Measurements from ENCODE around the gene PNMA8C.

GRCh38 chr19:46408664-46409039, 20.1 kb downstream of the PNMA8C start:
- TF ChIP-seq POLR2A (IDR thresholded peaks at IDR 0.05; ENCODE audit: low read length) = no peak
- no peak for TF ChIP-seq GATA1 (IDR thresholded peaks at IDR 0.05; ENCODE audit: low read depth, low read length)
